C4-2B (cell line): Measurements from ENCODE around the gene ATAD3C.
A peak's percentile ranks its signal among the peaks of the same experiment; 100 is the strongest.
"Not testable (repeated sequence)": the region's sequence is repeated elsewhere in the genome, so short reads cannot be mapped to it uniquely, and the experiment has no call there.

ENCODE experiments used
- H3K27ac ChIP-seq: fragments of 450-650 bp; 2 replicates; pipeline ENCODE4 v1.5.1; 2017
- CTCF ChIP-seq: fragments of 450-650 bp; conservative IDR thresholded peaks from 2 replicates; pipeline ENCODE4 v1.5.1; 2017; ENCODE audit warnings: mild to moderate bottlenecking
- ZFX ChIP-seq: fragments of 450-650 bp; IDR thresholded peaks from 2 replicates; pipeline ENCODE4 v1.6.1; 2017

The ATAD3C gene, protein sequence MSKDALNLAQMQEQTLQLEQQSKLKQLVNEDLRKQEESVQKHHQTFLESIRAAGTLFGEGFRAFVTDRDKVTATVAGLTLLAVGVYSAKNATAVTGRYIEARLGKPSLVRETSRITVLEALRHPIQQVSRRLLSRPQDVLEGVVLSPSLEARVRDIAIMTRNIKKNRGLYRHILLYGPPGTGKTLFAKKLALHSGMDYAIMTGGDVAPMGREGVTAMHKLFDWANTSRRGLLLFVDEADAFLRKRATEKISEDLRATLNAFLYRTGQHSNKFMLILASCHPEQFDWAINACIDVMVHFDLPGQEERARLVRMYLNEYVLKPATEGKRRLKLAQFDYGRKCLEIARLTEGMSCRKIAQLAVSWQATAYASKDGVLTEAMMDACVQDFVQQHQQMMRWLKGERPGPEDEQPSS

DNA sequence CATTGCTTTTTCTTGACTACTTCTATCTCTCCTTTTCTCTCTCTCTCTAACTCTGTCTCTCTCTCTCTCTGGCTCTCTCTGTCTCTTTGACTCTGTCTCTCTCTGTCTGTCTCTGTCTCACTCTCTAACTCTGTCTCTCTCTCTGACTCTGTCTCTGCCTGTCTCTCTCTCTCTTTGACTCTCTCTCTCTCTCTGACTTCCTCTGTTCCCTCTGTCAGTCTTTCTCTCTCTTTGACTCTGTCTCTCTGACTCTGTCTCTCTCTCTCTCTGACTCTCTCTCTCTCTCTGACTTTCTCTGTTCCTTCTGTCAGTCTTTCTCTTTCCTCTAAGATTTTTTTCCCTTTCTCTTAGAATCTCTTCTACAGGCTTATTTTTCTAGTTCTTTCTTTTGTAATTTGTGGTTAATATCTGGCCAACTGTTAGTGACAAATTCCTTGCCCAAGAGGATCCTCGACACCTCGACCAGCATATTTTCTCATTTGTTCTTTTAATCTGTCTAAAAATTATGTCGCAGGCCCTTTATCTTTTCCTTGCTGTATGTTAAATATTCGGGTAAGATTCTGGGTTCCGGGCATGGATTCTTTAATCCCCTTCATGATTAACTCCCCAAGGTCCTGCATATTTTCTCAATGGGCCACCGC is at the start of gene ATAD3C:
Gene ATAD3C (plus strand): TSS at position 591 of the 641 bp plus-strand sequence. CDS start 995 bp downstream, outside the sequence.
- no peak for TF ChIP-seq ZFX
- no peak within 1 kb of the TSS for H3K27ac ChIP-seq

DNA sequence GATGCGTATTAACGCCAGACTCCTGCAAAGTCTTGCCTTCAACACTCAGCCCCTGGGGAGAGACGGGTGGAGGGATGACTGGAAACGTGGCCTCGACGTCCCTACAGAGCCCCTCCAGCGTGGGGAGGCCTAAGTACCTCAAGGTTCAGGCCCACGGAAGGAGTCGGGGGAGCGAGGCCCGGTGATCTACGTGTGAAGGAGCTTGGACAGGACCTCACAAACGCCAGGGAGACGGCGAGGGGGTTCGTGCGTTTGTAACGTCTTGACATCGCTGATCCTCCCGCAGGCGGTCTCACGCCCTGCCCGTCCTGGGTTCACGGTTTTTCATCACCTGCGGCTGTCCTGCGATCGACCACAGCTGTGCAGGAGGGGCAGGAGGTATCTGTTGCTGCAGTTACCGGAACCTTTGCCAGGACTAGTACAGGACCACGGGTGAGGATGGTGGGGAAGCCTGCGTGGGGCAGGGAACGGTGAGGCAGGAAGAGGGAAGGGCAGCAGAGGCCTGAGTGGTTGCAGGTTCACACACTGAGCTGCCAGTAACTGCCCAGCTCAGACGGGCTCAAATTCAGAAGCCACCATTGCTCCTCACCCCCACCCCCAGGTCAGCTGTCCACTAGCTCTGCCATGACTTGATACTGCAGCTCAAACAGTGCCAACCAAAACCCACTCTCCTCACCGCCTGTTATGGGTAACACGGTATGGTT is 49.5 kb upstream of the ATAD3C start:
- TF ChIP-seq ZFX (peak; percentile 41; the same call in 1 of the 2 replicates), CTCF (no peak)

DNA sequence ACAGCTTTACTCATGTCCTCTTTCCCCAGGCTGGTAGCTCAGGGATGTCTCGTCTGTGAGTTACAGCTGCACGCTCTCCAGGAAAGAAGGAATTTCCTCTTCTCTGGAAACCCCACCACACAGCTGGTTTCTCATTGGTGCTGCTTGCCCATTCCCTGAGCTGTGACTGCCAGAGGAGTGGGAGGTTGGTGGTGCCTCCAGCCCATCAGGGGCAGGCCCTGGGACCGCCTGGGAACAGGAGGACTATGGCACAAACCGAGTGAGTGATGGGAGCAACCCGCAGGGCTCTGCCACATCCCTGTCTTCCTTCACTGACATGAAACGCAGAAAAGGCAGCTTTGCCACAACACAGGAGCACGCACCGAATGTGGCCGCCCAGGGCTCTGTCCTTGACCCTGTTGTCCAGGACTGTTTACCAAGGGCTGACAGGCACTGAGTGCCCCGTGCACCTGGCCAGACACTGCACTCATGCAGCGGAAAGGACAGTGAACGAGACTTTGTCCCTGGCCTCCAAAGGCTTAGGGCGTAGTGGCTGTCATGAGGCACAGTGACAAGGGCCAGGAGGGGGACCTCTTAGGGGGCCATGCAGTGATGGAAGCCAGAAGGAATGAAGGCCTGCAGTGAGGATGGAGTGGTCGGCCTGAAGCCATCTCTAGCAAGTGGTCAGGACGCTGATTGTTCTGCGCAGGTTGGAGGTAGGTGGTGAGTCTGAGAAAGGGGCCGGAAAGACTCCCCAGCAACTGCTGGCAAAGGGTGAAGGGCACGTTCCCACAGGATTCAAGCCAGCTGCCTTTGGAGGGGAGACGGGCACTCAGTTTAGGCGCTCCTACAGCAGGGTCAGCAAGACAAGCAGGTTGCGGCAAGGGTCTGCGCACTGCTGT is 48.7 kb upstream of the ATAD3C start:
- H3K27ac ChIP-seq: peak overlapping the region; percentile 91
- TF ChIP-seq CTCF (no peak), ZFX (no peak)

More for the DNA sequence above, 49.5 kb upstream of the ATAD3C start:
- peak overlapping the region; percentile 91 for H3K27ac ChIP-seq

DNA sequence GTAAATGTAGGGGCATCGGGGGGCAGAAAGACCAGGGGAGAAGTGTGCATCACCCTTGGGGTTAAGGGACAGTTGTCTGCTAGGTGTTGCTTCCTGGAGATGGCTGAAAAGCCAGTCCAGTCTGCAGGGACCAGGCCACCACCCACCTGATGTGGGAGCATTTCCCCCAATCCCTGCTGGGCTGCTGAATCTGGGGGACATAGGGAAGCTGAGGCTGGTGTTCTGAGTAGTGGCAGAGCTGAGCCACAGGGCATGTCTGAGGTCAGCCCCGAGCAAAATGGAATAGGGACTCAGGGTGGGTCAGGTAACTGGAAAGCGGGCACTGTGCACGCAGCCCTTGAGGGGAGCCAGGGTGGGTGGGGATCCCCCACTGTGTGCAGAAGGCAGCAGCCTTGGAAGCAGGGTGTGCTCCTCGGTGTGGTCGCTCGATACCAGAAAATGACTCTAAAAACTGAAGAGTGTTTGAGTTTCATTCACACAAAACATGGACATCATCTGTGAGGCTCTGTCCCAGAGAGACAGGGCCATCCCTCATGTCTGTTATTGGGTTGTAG is 48.0 kb upstream of the ATAD3C start:
- TF ChIP-seq ZFX (no peak), CTCF (no peak)
- peak overlapping the region; percentile 91; the same call in 1 of the 2 replicates for H3K27ac ChIP-seq

DNA sequence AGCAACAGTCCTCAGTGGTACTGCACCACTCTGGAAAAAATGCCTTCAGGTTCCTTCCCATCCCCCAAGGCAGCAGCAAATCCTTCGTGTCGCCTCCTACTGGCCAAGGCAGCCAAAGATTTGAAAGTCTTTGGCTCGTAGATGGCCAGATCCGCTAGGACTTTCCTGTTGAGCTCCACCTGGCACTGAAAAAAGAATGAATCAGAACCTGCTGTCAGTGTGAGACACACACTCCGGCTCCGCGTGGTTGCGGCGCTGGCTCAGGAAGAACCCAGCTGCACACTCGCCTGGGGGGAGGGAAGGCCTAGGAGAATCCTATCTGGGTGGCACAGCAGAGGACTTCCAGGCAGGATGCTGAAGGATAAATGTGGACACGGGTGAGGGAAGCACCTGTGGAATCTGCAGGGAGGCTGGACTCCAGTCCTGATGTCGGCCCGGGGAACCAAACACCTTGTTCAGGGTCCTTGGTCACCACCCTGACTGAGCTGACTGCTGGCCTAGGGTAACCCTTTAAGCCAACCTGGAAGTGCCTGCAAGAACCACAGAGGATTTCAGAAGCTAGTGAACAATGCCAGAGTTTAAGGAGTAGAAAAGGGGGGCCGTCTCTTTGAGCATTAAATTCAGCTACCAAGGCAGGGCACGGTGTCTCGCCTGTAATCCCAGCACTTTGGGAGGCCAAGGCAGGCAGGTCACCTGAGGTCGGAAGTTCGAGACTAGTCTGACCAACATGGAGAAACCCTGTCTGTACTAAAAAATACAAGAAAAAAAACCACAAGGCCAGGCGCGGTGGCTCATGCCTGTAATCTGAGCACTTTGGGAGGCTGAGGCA is 47.2 kb upstream of the ATAD3C start:
- TF ChIP-seq CTCF: peak; percentile 87
- no peak for TF ChIP-seq ZFX
- 0 out of 2 replicates have a peak overlapping the region, but pooled peaks have one; percentile 2 for H3K27ac ChIP-seq

- H3K27ac ChIP-seq: not testable (repeated sequence)
Observed at GRCh38 chr1:1402901-1403392, 46.5 kb upstream of the ATAD3C start.

DNA sequence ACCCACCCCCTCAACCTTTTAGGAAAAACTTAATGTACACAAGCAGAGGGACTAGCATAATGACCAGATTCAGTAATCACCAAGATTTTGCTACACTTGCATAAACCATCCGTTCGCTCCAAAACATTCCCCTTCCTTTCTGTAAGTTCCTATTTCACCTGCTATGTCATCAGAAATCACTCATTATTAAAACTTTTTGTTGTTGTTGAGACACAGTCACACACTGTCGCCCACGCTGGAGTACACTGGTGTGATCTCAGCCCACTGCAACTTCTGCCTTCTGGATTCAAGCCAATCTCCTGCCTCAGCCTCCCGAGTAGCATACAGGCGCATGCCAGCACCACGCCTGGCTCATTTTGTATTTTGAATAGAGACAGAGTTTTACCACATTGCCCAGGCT is 45.8 kb upstream of the ATAD3C start:
- H3K27ac ChIP-seq: no peak overlapping the region
- no peak for TF ChIP-seq ZFX
- TF ChIP-seq CTCF: no peak
